Measurements from ENCODE around the gene PERM1.

The PERM1 gene

GRCh38 chr1:972726-973458, 9.0 kb downstream of the PERM1 start:
- H2AFZ ChIP-seq (ENCODE audit: low read length), result no peak overlapping the region
- H3K9me3 ChIP-seq (replicated peaks in 1 of 2; ENCODE audit: control insufficient read depth in 2 of 2, insufficient read depth in 1 of 2, low read depth in 1 of 2, low read length in 2 of 2), result peaks cover 0 to 6% of the 10 kb centered on the region in 2 donors
- H4K8ac ChIP-seq (ENCODE audit: low read depth, low read length), result no peak overlapping the region
- H3K27me3 ChIP-seq (ENCODE audit: control insufficient read depth in 3 of 3, insufficient read depth in 3 of 3, low read depth in 1 of 3, low read length in 3 of 3), result peaks cover 7 to 81% (median 51%) of the 10 kb centered on the region in 3 experiments
- no peak overlapping the region for H2BK12ac ChIP-seq (ENCODE audit: low read length)
- H2BK120ac ChIP-seq (ENCODE audit: low read depth, low read length), result peak overlapping the region; percentile 81
- H3K4ac ChIP-seq (ENCODE audit: low read length), result peak overlapping the region; percentile 76
- peak overlapping the region; percentile 75 for H2BK15ac ChIP-seq (ENCODE audit: low read length)
- H4K91ac ChIP-seq (ENCODE audit: low read depth, low read length, poor library complexity), result no peak overlapping the region
- no peak overlapping the region for H3K23ac ChIP-seq (ENCODE audit: low read depth, low read length, poor library complexity)
- H2BK5ac ChIP-seq (ENCODE audit: low read length), result no peak overlapping the region
- no peak overlapping the region for H3K27ac ChIP-seq (replicated peaks; ENCODE audit: low read length)
- H3K14ac ChIP-seq (ENCODE audit: low read length), result no peak overlapping the region
- peaks cover 0 to 2% of the 10 kb centered on the region in 2 donors for H3K36me3 ChIP-seq (replicated peaks in 1 of 2; ENCODE audit: control insufficient read depth in 2 of 2, insufficient read depth in 2 of 2, low read length in 2 of 2)
- peak overlapping the region; percentile 60 for H3K9ac ChIP-seq (ENCODE audit: low read depth, low read length, poor library complexity)
- H3K4me2 ChIP-seq (ENCODE audit: insufficient read depth, low read length, poor library complexity, severe bottlenecking), result no peak overlapping the region
- no peak for DNase-seq (ENCODE audit: low spot score)
- no CpG with 5 or more reads among the region's 28 CpGs for WGBS, 2 donors (ENCODE audit: extremely low coverage in 2 of 2, insufficient read length in 2 of 2, insufficient replicate concordance in 1 of 2)
- no peaks in the 10 kb centered on the region for H3K79me1 ChIP-seq (ENCODE audit: low read depth, low read length)
- peaks cover 1 to 4% of the 10 kb centered on the region in 2 donors for H3K4me1 ChIP-seq (ENCODE audit: control insufficient read depth in 2 of 2, insufficient read depth in 1 of 2, low read depth in 1 of 2, low read length in 2 of 2)
- H3K18ac ChIP-seq (ENCODE audit: low read length), result peak overlapping the region; percentile 48
- H2AK5ac ChIP-seq (ENCODE audit: low read depth, low read length), result peak overlapping the region; percentile 90
- no peak overlapping the region for H3K4me3 ChIP-seq (ENCODE audit: low read length in 2 of 2)

GRCh38 chr1:971751-972506, 10.0 kb downstream of the PERM1 start:
- no peak overlapping the region for H4K91ac ChIP-seq (ENCODE audit: low read depth, low read length, poor library complexity)
- no peak overlapping the region for H3K4me2 ChIP-seq (ENCODE audit: insufficient read depth, low read length, poor library complexity, severe bottlenecking)
- H3K9ac ChIP-seq (ENCODE audit: low read depth, low read length, poor library complexity), result no peak overlapping the region
- no peak overlapping the region for H2BK5ac ChIP-seq (ENCODE audit: low read length)
- H3K79me1 ChIP-seq (ENCODE audit: low read depth, low read length), result no peaks in the 10 kb centered on the region
- no peak overlapping the region for H3K4me3 ChIP-seq (ENCODE audit: low read length in 2 of 2)
- H3K27ac ChIP-seq (replicated peaks; ENCODE audit: low read length), result no peak overlapping the region
- no peak overlapping the region for H2AFZ ChIP-seq (ENCODE audit: low read length)
- H2BK120ac ChIP-seq (ENCODE audit: low read depth, low read length), result no peak overlapping the region
- peak overlapping the region; percentile 38 for H3K18ac ChIP-seq (ENCODE audit: low read length)
- peak overlapping the region; percentile 65 for H3K23ac ChIP-seq (ENCODE audit: low read depth, low read length, poor library complexity)
- H3K27me3 ChIP-seq (ENCODE audit: control insufficient read depth in 3 of 3, insufficient read depth in 3 of 3, low read depth in 1 of 3, low read length in 3 of 3), result peaks cover 11 to 91% (median 61%) of the 10 kb centered on the region in 3 experiments
- H4K8ac ChIP-seq (ENCODE audit: low read depth, low read length), result no peak overlapping the region
- no peak overlapping the region for H2BK12ac ChIP-seq (ENCODE audit: low read length)
- WGBS, 2 donors (ENCODE audit: extremely low coverage in 2 of 2, insufficient read length in 2 of 2, insufficient replicate concordance in 1 of 2), result no CpG with 5 or more reads among the region's 34 CpGs
- H3K14ac ChIP-seq (ENCODE audit: low read length), result peak overlapping the region; percentile 82
- peak overlapping the region; percentile 94 for H2AK5ac ChIP-seq (ENCODE audit: low read depth, low read length)
- no peak overlapping the region for H3K4ac ChIP-seq (ENCODE audit: low read length)
- H3K36me3 ChIP-seq (replicated peaks in 1 of 2; ENCODE audit: control insufficient read depth in 2 of 2, insufficient read depth in 2 of 2, low read length in 2 of 2), result peaks cover 0 to 2% of the 10 kb centered on the region in 2 donors
- H3K9me3 ChIP-seq (replicated peaks in 1 of 2; ENCODE audit: control insufficient read depth in 2 of 2, insufficient read depth in 1 of 2, low read depth in 1 of 2, low read length in 2 of 2), result peaks cover 0 to 6% of the 10 kb centered on the region in 2 donors
- DNase-seq (ENCODE audit: low spot score), result no peak
- no peak overlapping the region for H2BK15ac ChIP-seq (ENCODE audit: low read length)
- H3K4me1 ChIP-seq (ENCODE audit: control insufficient read depth in 2 of 2, insufficient read depth in 1 of 2, low read depth in 1 of 2, low read length in 2 of 2), result peaks cover 3 to 6% of the 10 kb centered on the region in 2 donors

- Histone ChIP-seq H3K4me1 (ENCODE audit: control insufficient read depth in 2 of 2, insufficient read depth in 1 of 2, low read depth in 1 of 2, low read length in 2 of 2) (peaks cover 2 to 13% of the 10 kb centered on the region in 2 donors), H2BK5ac (ENCODE audit: low read length) (no peak overlapping the region), H3K27ac (replicated peaks; ENCODE audit: low read length) (no peak overlapping the region), H3K27me3 (ENCODE audit: control insufficient read depth in 3 of 3, insufficient read depth in 3 of 3, low read depth in 1 of 3, low read length in 3 of 3) (peaks cover 15 to 97% (median 69%) of the 10 kb centered on the region in 3 experiments), H3K23ac (ENCODE audit: low read depth, low read length, poor library complexity) (no peak overlapping the region), H3K9me3 (replicated peaks in 1 of 2; ENCODE audit: control insufficient read depth in 2 of 2, insufficient read depth in 1 of 2, low read depth in 1 of 2, low read length in 2 of 2) (peaks cover 0 to 6% of the 10 kb centered on the region in 2 donors), H2BK15ac (ENCODE audit: low read length) (peak overlapping the region; percentile 58), H3K4me3 (ENCODE audit: low read length in 2 of 2) (no peak overlapping the region), H2BK12ac (ENCODE audit: low read length) (no peak overlapping the region), H3K9ac (ENCODE audit: low read depth, low read length, poor library complexity) (no peak overlapping the region), H3K18ac (ENCODE audit: low read length) (peak overlapping the region; percentile 64), H2AFZ (ENCODE audit: low read length) (no peak overlapping the region), H4K91ac (ENCODE audit: low read depth, low read length, poor library complexity) (no peak overlapping the region), H4K8ac (ENCODE audit: low read depth, low read length) (no peak overlapping the region), H3K4me2 (ENCODE audit: insufficient read depth, low read length, poor library complexity, severe bottlenecking) (no peak overlapping the region), H2AK5ac (ENCODE audit: low read depth, low read length) (peak overlapping the region; percentile 61), H3K14ac (ENCODE audit: low read length) (no peak overlapping the region), H3K4ac (ENCODE audit: low read length) (no peak overlapping the region), H2BK120ac (ENCODE audit: low read depth, low read length) (no peak overlapping the region), H3K36me3 (replicated peaks in 1 of 2; ENCODE audit: control insufficient read depth in 2 of 2, insufficient read depth in 2 of 2, low read length in 2 of 2) (peaks cover 0 to 2% of the 10 kb centered on the region in 2 donors), H3K79me1 (ENCODE audit: low read depth, low read length) (no peaks in the 10 kb centered on the region)
- WGBS, 2 donors (ENCODE audit: extremely low coverage in 2 of 2, insufficient read length in 2 of 2, insufficient replicate concordance in 1 of 2), result no CpG with 5 or more reads among the region's 42 CpGs
- no peak for DNase-seq (ENCODE audit: low spot score)
Observed at GRCh38 chr1:970973-971730, 10.7 kb downstream of the PERM1 start.
